Keratinocyte (primary cell): ENCODE results near the gene SOCS6.
"Not testable (repeated sequence)": the region's sequence is repeated elsewhere in the genome, so short reads cannot be mapped to it uniquely, and the experiment has no call there.

Experiments
- CTCF ChIP-seq, 3 experiments: IDR thresholded peaks in 1 of 3; conservative IDR thresholded peaks in 1 of 3; optimal IDR thresholded peaks in 1 of 3; 2 replicates in 2 of 3; 3 replicates in 1 of 3; pipeline versions ENCODE3 to v1.5.1; 2011; ENCODE audit warnings: low read length in 3 of 3, mild to moderate bottlenecking in 3 of 3, moderate library complexity in 2 of 3, control low read depth in 1 of 3, inconsistent platforms in 1 of 3; ENCODE audit not compliant: insufficient read depth in 2 of 3; ENCODE audit errors: extremely low read depth in 1 of 3
- EZH2 ChIP-seq: IDR thresholded peaks from one replicate; pipeline ENCODE4 v1.6.1; 2012; ENCODE audit warnings: inconsistent platforms, mild to moderate bottlenecking, low read length, moderate library complexity

- TF ChIP-seq EZH2; CTCF (optimal IDR thresholded peaks at IDR 0.05 in 1 of 3, IDR thresholded peaks at IDR 0.05 in 1 of 3, conservative IDR thresholded peaks at IDR 0.05 in 1 of 3; ENCODE audit: extremely low read depth in 1 of 3, insufficient read depth in 2 of 3, low read length in 3 of 3): not testable (repeated sequence)
These were observed 59.6 kb downstream of the SOCS6 start for GRCh38 chr18:70348481-70348880.
